Liver (tissue), 9 donors: ENCODE results near the gene EML6. TPM values are rescaled to one million over a fixed set of nuclear protein-coding genes. Genes with fewer than 3 reads are reported as not detected.

Source experiments
- DNase-seq: peaks from one replicate; pipeline ENCODE4 v3.0.0-alpha.2; 2017; ENCODE audit warnings: low spot score
- H3K27ac ChIP-seq, 2 donors: one replicate each; pipeline ENCODE4 v1.7.0; 2013; ENCODE audit warnings: inconsistent platforms in 2 of 2, low read length in 2 of 2, control low read depth in 1 of 2, low read depth in 1 of 2, mild to moderate bottlenecking in 1 of 2
- H3K27me3 ChIP-seq, 4 donors: one replicate each; pipeline versions ENCODE4 v1.6.1 to v1.7.0; 2013; ENCODE audit warnings: low read length in 3 of 4, inconsistent platforms in 1 of 4, mild to moderate bottlenecking in 1 of 4, moderate library complexity in 1 of 4; ENCODE audit not compliant: control insufficient read depth in 4 of 4, insufficient read depth in 4 of 4
- H3K36me3 ChIP-seq, 4 donors: one replicate each; pipeline versions ENCODE4 v1.6.1 to v1.7.0; 2013; ENCODE audit warnings: low read length in 3 of 4, mild to moderate bottlenecking in 3 of 4, low read depth in 1 of 4, moderate library complexity in 1 of 4; ENCODE audit not compliant: control insufficient read depth in 4 of 4, insufficient read depth in 3 of 4
- H3K4me1 ChIP-seq, 4 donors: one replicate each; pipeline versions ENCODE4 v1.6.1 to v1.7.0; 2013; ENCODE audit warnings: low read length in 3 of 4, mild to moderate bottlenecking in 3 of 4, moderate library complexity in 1 of 4; ENCODE audit not compliant: control insufficient read depth in 4 of 4, insufficient read depth in 4 of 4
- H3K4me3 ChIP-seq, 3 donors: one replicate each; pipeline versions ENCODE4 v1.6.1 to v1.7.0; 2013; ENCODE audit warnings: low read length in 3 of 3, control low read depth in 1 of 3, low read depth in 1 of 3, mild to moderate bottlenecking in 1 of 3
- H3K9ac ChIP-seq, 2 donors: one replicate each; pipeline ENCODE4 v1.7.0; 2013; ENCODE audit warnings: low read length in 2 of 2, mild to moderate bottlenecking in 2 of 2, moderate library complexity in 2 of 2, control low read depth in 1 of 2, low read depth in 1 of 2
- H3K9me3 ChIP-seq, 4 donors: one replicate each; pipeline versions ENCODE4 v1.6.1 to v1.7.0; 2013; ENCODE audit warnings: low read length in 3 of 4; ENCODE audit not compliant: control insufficient read depth in 4 of 4
- ATF3 ChIP-seq: IDR thresholded peaks from 2 replicates; pipeline ENCODE4 v1.6.1; 2016; ENCODE audit warnings: antibody characterized with exemption
- FOXA1 ChIP-seq: IDR thresholded peaks from 2 replicates; pipeline ENCODE4 v1.6.1; 2016; ENCODE audit warnings: antibody characterized with exemption
- FOXA2 ChIP-seq: IDR thresholded peaks from 2 replicates; pipeline ENCODE4 v1.6.1; 2016; ENCODE audit warnings: antibody characterized with exemption
- GABPA ChIP-seq, 2 donors: IDR thresholded peaks in 1 of 2; conservative IDR thresholded peaks in 1 of 2; 2 replicates each; pipeline ENCODE4 v1.6.1; 2016; ENCODE audit warnings: antibody characterized with exemption in 2 of 2, mild to moderate bottlenecking in 1 of 2, moderate library complexity in 1 of 2
- HNF4A ChIP-seq, 2 donors: conservative IDR thresholded peaks; 2 replicates each; pipeline ENCODE4 v1.6.1; 2016; ENCODE audit warnings: antibody characterized with exemption in 2 of 2, mild to moderate bottlenecking in 2 of 2
- HNF4G ChIP-seq: IDR thresholded peaks from 2 replicates; pipeline ENCODE4 v1.6.1; 2016; ENCODE audit warnings: antibody characterized with exemption
- JUND ChIP-seq, 2 donors: IDR thresholded peaks; 2 replicates each; pipeline ENCODE4 v1.6.1; 2016; ENCODE audit warnings: antibody characterized with exemption in 2 of 2
- NR2F2 ChIP-seq: IDR thresholded peaks from 2 replicates; pipeline ENCODE4 v1.6.1; 2016; ENCODE audit warnings: antibody characterized with exemption
- RAD21 ChIP-seq, 2 donors: IDR thresholded peaks; 2 replicates each; pipeline ENCODE4 v1.6.1; 2016; ENCODE audit warnings: antibody characterized with exemption in 2 of 2, mild to moderate bottlenecking in 2 of 2
- RXRA ChIP-seq, 2 donors: IDR thresholded peaks; 2 replicates each; pipeline ENCODE4 v1.6.1; 2017 to 2018; ENCODE audit warnings: antibody characterized with exemption in 2 of 2, mild to moderate bottlenecking in 1 of 2
- SP1 ChIP-seq: IDR thresholded peaks from 2 replicates; pipeline ENCODE4 v1.6.1; 2018; ENCODE audit warnings: antibody characterized with exemption, mild to moderate bottlenecking
- TAF1 ChIP-seq: conservative IDR thresholded peaks from 2 replicates; pipeline ENCODE4 v1.6.1; 2016; ENCODE audit warnings: antibody characterized with exemption, mild to moderate bottlenecking
- WGBS: extraction: QIAGEN DNeasy Blood & Tissue Kit; methylation state at CpG from one replicate; pipeline ENCODE4 v1.1.7; 2013; 5-methylcytosine and 5-hydroxymethylcytosine counted together
- polyA plus RNA-seq, 2 donors: library from polyadenylated mRNA; stranded (reverse) in 1 of 2; unstranded in 1 of 2; fragments of 200-250 nt in 1 of 2; fragments of >200 nt in 1 of 2; fragmentation: Nextera tagmentation in 1 of 2; extraction: Ambion mirVana in 1 of 2; gene quantifications; one replicate each; pipeline versions ENCODE4 v1.2.1 to v1.2.3, GENCODE V29; 2013 to 2015
- total RNA-seq, 2 donors: library from RNA; depleted of rRNA; stranded (reverse); fragments of >200 nt; gene quantifications; one replicate each; pipeline ENCODE4 v1.2.3, GENCODE V29; 2014
- TF ChIP-seq, protein P1 (sequence below): IDR thresholded peaks from 2 replicates; pipeline ENCODE4 v1.6.1; 2016; ENCODE audit warnings: antibody characterized with exemption, mild to moderate bottlenecking
- TF ChIP-seq, protein P2 (sequence below): IDR thresholded peaks from 2 replicates; pipeline ENCODE4 v1.6.1; 2016; ENCODE audit warnings: antibody characterized with exemption
- donor health status: healthy.
- donor health status: healthy.
- donor health status: healthy.
- donor health status: healthy.
- donor health status: healthy.

EML6 gene
- total and polyA plus RNA-seq, 4 donors, result 0.33 to 3.0 (median 1.4) TPM

GRCh38 chr2:54931473-54931872, 208.0 kb downstream of the EML6 start:
- TF ChIP-seq FOXA1 (no peak), TAF1 (no peak), HNF4G (no peak), ATF3 (no peak), SP1 (no peak), FOXA2 (no peak), GABPA (IDR thresholded peaks at IDR 0.05 in 1 of 2, conservative IDR thresholded peaks at IDR 0.05 in 1 of 2) (no peak)
- TF ChIP-seq, protein P1, sequence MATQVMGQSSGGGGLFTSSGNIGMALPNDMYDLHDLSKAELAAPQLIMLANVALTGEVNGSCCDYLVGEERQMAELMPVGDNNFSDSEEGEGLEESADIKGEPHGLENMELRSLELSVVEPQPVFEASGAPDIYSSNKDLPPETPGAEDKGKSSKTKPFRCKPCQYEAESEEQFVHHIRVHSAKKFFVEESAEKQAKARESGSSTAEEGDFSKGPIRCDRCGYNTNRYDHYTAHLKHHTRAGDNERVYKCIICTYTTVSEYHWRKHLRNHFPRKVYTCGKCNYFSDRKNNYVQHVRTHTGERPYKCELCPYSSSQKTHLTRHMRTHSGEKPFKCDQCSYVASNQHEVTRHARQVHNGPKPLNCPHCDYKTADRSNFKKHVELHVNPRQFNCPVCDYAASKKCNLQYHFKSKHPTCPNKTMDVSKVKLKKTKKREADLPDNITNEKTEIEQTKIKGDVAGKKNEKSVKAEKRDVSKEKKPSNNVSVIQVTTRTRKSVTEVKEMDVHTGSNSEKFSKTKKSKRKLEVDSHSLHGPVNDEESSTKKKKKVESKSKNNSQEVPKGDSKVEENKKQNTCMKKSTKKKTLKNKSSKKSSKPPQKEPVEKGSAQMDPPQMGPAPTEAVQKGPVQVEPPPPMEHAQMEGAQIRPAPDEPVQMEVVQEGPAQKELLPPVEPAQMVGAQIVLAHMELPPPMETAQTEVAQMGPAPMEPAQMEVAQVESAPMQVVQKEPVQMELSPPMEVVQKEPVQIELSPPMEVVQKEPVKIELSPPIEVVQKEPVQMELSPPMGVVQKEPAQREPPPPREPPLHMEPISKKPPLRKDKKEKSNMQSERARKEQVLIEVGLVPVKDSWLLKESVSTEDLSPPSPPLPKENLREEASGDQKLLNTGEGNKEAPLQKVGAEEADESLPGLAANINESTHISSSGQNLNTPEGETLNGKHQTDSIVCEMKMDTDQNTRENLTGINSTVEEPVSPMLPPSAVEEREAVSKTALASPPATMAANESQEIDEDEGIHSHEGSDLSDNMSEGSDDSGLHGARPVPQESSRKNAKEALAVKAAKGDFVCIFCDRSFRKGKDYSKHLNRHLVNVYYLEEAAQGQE, result no peak
- 95% methylated on average over 6 of the region's 6 CpGs for WGBS
- no peak for DNase-seq
- H3K4me3 ChIP-seq, result no peak overlapping the region
- no peak overlapping the region for H3K9ac ChIP-seq
- no peaks in the 10 kb centered on the region for H3K4me1 ChIP-seq
- no peak overlapping the region for H3K27ac ChIP-seq
- no peaks in the 10 kb centered on the region for H3K9me3 ChIP-seq
- H3K36me3 ChIP-seq, result no peaks in the 10 kb centered on the region
- H3K27me3 ChIP-seq, result no peaks in the 10 kb centered on the region

DNA sequence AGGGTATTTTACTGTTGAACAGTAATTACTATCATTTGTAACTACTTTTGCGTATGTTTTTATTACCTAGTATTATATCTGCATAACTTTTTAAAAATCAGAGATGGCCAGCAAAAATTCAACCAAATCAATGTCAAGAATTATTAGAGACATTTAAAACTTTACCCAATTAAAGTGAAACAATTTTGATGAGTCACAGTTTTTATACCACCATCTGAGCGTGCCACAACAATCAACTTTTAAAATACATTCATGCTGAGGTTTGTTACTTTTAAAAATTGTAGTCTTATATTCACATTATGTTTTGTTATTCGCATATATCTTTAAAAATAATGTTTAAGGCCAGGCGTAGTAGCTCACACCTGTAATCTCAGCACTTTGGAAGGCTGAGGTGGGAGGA, 211.9 kb downstream of the EML6 start:
- peaks cover 0 to 4% (median 0%) of the 10 kb centered on the region in 4 donors for H3K9me3 ChIP-seq
- WGBS, result 95% methylated on average over 4 of the region's 4 CpGs
- H3K27me3 ChIP-seq, result no peaks in the 10 kb centered on the region
- no peaks in the 10 kb centered on the region for H3K4me1 ChIP-seq
- H3K9ac ChIP-seq, result no peak overlapping the region
- no peaks in the 10 kb centered on the region for H3K36me3 ChIP-seq
- no peak overlapping the region for H3K4me3 ChIP-seq
- H3K27ac ChIP-seq, result no peak overlapping the region
- DNase-seq, result no peak
- TF ChIP-seq TAF1 (no peak), RAD21 (IDR thresholded peaks at IDR 0.05) (no peak)
- TF ChIP-seq, protein P1, result no peak

DNA sequence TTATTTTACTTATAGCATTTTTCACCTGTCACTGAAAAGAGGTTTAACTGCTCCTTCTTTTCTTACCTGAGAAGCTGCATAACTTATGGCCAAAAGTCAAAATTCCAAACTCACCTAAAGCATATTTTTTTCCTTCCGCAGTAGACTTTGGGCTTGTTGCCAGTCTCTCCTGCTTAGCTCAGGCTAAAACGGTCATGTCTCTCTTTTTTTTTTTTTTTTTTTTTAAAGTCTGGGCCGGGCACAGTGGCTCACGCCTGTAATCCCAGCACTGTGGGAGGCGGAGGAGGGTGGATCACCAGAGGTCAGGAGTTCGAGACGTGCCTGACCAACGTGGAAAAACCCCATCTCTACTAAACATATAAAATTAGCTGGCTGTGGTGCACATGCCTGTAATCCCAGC, 213.3 kb downstream of the EML6 start:
- no peaks in the 10 kb centered on the region for H3K27me3 ChIP-seq
- no peak for DNase-seq
- TF ChIP-seq FOXA1 (no peak), FOXA2 (no peak), JUND (IDR thresholded peaks at IDR 0.05) (no peak), SP1 (no peak), RXRA (IDR thresholded peaks at IDR 0.05) (no peak), HNF4G (no peak), HNF4A (conservative IDR thresholded peaks at IDR 0.05) (no peak), NR2F2 (no peak), TAF1 (no peak)
- TF ChIP-seq, protein P1, result no peak
- TF ChIP-seq, protein P2, sequence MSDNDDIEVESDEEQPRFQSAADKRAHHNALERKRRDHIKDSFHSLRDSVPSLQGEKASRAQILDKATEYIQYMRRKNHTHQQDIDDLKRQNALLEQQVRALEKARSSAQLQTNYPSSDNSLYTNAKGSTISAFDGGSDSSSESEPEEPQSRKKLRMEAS, result no peak

More for the DNA sequence above, 213.3 kb downstream of the EML6 start:
- 85% methylated on average over 8 of the region's 8 CpGs for WGBS
- Histone ChIP-seq H3K4me1 (no peaks in the 10 kb centered on the region), H3K36me3 (no peaks in the 10 kb centered on the region), H3K4me3 (no peak overlapping the region), H3K9me3 (peaks cover 0 to 4% (median 0%) of the 10 kb centered on the region in 4 donors), H3K27ac (no peak overlapping the region), H3K9ac (no peak overlapping the region)
